Limb (tissue), 2 donors: ENCODE results near the gene BASP1.
"Not testable (repeated sequence)": the region's sequence is repeated elsewhere in the genome, so short reads cannot be mapped to it uniquely, and the experiment has no call there.

Source experiments
- DNase-seq, 2 donors: peaks; one replicate each; pipeline ENCODE4 v3.0.0-alpha.2; 2016; ENCODE audit errors: extremely low spot score in 2 of 2

The BASP1 gene

DNA sequence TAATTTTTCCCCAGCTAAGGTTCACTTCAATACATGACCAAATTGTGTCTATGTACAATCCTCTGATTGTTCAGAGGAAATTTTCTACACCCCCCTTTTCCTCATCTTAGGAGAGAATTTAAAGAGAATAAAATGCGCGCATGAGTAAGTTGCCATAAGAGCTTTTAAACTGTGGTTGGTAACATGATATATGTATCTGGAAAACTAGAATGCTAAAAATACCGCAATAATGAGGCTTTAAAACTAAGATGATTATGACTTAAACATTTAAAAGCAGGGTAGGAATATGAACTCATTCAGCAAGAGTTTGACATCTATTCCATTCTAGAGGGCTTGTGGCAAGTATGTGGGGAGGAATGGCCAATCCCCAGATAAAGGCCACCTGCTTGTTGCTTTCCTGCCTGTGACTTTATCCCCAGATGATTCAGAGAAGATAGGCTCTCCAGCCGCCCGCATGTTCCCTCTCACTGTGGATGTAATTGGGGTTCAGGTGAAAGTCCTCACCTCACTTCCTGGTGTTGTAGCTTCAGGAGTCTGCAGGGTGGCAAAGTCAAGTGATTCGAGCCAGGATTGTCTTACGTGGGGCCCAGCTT, 26.5 kb upstream of the BASP1 start:
- DNase-seq: no peak

DNA sequence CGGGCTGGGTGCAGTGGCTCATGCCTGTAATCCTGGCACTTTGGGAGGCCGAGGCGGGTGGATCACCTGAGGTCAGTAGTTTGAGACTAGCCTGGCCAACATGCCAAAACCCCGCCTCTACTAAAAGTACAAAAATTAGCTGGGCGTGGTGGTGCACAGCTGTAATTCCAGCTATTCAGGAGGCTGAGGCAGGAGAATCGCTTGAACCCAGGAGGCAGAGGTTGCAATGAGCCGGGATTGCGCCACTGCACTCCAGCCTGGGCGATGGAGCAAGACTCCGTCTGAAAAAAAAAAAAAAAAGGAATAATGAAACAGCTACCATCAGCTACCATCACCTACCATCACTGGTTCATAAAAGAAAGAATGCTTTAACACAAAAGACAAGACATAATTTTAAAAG, 25.9 kb upstream of the BASP1 start:
- not testable (repeated sequence) for DNase-seq

DNA sequence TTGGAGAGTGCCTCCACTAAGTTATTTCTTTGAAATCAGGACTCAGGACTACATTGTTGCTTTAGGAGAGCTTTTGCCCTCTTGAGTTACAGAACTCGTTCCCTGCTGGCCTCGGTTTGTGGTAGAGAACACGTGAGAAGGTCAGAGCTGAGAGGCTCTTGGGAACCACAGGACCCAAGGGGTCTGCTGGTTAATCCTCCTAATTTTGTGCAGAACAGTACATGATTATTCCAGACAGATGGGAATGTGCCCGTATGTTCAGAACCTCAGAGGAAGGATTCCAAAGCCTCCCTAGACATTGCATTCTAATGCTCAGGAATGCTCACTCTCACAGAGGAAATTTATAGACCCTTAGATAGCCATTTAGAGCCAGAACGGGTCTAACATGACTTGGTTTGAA, 25.2 kb upstream of the BASP1 start:
- DNase-seq: no peak

DNA sequence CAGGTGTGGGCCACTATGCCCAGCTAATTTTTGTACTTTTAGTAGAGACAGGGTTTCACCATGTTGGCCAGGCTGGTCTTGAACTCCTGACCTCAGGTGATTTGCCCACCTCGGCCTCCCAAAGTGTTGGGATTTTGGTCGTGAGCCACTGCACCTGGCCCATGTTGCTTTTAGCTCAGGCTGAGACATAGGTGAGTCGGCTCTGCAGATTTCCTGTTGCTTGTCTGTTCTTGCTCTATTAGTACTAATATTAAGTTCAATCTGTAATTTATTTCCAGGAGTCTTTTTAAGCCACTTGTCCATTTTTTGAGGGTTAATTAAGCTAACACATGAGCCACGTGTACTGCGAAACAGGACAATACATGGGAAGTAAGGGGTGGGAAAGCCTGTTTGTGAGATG, 21.4 kb upstream of the BASP1 start:
- DNase-seq: no peak

DNA sequence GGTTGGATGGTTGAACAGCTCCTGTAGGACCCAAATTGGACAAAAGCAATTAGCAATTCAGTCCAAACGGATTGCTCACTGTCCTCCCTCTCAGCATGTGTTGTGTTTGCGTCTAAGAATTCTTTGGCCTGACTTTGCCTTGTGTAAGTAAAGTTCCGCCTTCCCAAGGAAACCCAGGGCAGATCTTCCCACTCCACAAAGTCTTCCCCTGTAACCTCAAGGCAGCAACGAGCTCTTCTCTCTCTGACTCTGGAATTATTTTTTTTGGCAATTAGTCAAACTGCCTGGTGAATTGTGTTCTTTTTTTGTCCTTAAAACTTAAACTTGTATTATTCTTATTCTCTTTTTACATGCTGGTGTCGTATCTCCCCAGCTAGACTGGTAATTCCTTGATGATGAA, 20.7 kb upstream of the BASP1 start:
- DNase-seq: no peak

DNA sequence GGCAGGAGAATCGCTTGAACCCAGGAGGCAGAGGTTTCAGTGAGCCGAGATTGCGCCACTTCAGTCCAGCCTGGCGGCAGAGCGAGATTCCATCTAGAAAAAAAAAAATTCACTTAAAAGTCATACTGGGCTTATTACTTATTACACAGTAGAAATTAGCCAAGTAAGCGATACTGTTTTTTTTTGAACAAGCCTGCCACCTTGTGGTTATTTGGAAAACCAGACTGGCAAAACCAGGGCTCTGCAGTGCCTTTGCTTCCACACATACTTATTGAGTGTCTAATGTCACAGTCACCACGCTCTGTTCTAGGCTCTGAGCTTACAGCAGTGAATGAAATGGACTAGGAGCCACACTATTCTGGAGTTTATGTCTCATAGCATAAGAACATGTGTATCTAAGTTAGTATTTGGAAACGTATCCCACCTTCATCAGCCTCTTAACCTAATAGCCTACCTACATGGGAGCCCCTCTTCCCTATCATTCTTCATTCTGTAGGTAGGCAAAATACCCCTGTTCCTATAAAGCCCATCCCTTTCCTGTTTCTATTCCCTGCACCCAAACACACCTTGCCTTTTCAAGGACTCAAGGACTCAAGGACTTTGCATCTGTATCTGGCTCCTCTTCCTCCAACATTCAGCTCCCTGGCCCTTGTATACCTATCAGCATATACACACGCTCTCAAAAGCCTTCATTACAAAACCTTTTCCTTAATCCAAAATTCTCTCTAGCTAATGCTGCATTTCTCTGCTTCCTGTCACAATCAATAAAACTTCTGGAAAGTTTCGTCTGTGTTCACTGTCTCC, 13.9 kb upstream of the BASP1 start:
- peak in 1 of 2 donors; percentile 76 for DNase-seq

DNA sequence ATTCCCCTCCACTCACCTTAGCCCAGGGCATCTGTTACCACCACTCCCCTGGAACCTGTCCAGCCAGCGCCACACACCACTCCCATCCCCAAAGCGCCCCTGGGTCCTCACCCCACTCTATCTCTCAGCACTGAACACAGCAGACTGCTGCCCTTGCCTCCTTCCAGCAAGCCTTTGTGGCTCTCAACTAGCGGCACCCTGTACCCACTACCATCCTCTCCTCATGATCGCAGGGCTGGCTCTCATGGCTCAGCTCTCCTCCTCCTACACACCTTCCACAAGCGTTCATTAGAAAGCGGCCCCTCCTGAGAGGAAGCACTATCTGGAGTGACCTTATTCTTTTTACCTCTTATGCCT, 13.3 kb upstream of the BASP1 start:
- no peak for DNase-seq

DNA sequence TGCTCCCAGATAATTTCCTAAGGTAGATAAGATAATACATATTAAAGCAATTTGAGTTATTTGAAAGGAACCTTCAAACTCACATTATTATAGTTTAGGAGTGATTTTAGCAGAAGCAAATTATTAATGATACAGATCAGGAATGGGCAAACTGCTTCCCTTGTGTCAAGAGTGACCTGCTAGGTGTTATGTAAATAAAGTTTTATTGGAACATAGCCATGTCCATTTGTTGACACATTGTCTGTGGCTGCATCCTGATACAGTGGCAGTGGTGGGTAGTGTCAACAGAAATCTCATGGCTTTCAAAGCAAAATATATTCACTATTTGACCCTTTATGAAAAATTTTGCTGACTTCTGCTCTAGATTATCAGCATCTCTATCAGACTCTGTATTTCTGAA, 11.4 kb upstream of the BASP1 start:
- DNase-seq: no peak

DNA sequence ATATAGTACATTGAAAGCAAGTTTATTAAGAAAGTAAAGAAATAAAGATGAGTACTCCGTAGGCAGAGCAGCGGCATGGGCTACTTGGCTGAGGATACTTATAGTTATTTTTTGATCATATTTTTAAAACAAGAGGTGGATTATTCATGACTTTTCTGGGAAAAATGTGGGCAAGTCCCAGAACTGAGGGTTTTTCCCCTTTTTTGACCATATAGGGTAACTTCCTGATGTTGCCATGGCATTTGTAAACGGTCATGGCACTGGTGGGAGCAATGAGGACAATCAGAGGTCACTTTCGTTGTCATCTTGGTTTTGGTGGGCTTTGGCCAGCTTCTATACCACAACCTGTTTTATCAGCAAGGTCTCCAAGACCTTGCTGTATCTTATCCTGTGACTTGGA, 5.2 kb upstream of the BASP1 start:
- DNase-seq: no peak

DNA sequence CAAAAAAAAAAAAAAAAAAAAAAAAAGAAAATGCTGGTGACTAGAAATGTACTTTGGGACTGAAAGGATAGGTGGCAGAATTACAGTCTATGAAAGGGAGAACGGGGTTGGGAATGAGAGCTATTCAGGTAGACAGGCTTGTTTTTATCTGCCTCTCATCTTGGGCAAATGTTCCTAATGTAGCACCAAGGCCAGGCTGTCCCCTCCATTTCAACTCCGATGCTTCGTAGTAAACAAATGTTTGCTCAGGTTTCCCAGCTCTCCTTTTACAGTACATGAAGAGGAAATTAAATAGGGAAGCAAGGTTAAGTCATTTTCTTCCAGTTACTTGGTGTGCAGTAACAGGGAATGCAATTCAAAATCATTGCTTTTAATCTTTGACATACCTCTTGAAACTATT, 4.4 kb upstream of the BASP1 start:
- DNase-seq: no peak

DNA sequence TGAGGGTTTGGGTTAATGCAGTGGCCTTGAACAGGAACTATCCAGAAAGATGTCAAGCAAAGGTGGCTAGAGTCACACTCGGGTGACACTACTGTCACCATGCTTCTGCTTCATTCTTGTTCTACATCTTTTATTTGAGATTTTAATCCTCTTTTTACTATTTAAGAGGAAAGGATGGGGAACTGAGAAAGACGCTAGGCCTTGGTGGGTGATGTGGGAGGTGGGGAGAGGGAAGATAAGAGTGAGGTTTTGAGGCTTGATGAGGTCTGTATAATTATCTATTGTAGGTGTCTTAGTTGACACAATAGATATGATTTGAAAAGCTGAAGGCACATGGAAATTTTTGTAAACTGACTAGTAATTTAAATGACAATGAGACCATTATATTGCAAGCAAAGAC, 3.5 kb upstream of the BASP1 start:
- no peak for DNase-seq

DNA sequence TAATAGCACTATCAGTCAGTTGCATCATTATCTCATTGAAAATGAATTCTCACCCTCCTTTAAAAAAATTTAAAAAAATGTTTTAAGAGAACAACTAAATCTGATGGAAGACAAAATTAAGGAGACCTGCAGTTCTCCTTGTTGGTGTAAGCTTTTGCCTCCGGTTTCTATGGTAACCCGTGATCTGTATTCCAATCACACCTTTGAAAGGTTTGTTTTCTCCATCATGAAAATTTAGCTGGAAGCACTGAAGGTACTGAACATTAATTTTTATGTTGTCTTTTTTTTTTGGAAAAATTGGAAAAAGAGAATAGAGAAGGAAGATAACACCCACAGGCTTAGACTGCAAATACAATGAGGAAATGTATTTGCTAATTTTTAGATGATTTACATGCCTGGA, 2.5 kb upstream of the BASP1 start:
- DNase-seq: no peak

DNA sequence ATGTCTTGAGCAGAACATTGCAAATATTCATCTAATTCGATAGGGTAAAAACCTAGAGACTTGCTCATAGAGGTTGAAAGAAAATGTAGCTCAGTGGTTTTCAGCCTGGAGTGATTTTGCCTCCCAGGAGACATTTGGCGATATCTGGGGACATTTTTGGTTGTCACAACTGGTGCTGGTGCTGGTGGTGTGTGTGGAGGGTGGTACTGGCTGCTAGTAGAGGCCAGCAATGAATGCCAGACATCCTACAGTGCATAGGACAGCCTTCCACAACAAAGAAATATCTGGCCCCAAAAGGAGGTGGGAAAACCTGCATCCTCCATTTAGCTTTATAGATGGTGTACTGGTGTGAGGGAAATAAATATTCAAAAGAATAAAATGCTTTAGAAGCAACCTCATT, 2.1 kb upstream of the BASP1 start:
- no peak for DNase-seq

DNA sequence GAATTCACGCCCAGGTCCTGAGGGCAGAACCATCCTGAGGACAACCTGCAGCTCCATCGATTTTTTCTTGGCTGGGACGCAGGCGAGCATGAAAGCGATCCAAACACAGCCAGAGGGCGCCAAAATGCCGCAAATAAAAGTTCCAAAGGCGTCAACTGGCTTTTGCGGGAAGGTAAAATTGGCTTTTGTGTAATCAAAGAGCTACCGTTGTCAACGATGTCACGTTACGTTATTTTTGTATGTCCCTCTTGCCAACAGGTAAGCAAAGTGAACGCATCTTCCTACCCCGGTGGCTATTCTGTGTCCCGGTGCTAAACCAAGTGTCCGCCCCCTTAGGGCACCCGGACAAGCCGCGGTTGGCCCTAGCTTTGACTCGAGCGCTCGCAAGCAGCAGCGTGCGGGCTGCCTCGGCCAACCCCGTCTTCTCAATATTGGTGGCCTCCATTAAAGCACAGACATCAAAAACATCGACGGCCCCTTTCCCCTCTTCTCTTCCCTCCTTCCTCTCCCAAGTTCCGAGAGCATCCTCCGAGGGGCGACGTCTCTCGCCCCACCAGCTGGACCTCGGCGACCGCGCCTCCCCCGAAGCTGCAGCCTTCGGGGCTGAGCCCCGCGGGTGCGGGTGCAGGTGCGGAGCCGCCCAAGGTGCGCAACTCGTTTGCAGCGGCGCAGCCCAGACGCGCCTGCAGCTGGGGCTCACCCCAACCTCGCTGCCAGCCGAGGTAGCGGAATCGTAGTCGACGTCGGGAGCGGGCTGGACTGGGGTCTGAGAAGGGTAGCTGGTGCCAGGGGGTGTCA, 1.1 kb upstream of the BASP1 start:
- peak; percentile 90 for DNase-seq

DNA sequence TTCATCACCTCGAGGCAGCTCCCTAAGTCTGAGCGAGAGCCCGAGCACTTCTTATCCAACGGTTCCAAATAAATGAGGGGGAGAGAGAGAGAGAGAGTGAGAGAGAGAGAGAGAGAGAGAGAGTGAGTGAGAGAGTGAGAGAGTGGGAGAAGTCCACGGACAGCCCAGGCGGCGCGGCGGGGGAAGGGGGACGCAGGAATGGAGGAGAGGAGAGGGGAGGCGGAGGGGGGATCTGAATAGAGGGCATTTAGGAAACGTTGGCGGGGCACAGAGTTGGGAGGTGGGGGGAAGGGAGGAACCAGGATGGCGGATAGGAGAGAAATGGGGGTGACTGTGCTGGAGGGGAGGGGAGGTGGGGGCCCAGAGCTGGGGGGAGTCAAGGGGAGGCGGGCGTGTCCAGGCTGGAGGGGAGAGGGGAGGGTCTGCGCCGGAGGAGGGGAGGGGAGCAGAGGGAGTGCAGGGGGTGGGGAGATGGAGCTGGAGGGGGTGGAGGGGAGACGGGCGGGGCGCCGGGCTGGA, 398 bp upstream of the BASP1 start:
- DNase-seq: peak in 1 of 2 donors; percentile 91

DNA sequence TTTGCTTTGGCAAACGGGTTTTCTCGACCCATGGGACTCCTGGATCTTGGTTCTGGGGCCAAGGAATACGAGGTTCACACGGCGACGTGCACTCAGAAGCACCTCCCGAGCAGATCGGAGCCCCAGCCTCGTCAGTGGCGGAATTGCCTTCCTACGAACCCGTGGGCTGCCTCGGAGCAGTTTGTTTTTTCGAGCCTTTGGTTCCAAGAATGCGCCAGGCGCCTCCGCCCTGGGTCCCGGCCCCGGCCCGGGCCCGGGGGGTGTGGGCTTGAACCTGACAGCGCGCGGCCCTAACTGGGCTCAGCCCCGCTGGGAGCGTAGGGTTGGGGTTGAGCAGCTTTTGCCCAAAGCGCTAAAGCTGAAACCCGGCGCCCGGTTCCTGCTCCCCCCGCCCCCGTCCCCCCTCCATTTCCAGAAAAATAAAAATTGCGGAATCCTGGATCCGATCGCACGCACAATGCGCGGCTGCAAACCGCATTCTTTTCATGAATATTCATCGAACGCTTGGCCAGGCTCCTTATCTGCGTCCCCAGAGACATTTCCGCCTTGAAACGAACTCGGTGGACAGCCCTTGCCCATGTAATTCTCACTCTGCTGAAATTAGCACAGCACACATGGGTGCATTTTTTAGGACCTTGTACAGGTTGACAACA, 1.0 kb downstream of the BASP1 start:
- DNase-seq: peak in 1 of 2 donors; percentile 74

DNA sequence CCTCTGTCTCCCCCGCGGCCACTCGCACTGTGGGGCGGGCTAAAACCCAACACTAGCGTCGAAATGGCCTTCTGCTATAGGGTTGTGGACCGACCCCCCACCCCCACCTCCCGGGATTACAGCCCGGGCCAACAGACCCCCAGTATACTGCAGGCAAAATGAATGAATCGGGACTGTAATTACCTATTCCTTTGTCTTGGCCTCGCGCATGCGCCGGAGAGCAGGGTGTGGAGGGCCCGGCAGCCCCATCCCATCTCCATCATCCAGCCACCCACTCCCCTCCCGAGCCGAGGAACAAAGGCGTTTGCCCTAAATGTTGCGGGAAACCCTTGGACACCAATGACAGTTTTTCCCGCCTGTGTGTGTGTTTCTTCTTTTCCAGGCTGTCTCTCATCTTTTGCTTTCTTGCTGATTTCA, 1.6 kb downstream of the BASP1 start:
- peak; percentile 57 to 87 for DNase-seq

DNA sequence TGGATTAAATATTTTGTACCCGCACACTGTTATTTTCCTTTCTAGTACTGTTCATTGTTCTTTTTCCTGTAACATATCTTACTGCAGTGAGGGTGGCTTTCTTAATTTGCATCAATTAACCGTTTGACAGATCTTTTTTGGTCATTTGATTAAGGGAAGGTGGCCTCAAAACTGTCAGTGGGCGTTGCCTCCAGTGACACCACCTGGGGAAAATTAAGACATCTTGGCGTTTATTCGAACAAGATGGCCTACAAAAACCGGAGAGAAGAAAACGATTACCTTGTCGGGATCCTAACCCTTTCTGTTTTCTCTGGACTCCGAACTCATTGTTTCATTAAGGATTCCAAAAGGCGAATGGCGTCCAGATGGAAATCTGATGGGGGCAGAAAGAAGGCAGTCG, 2.0 kb downstream of the BASP1 start:
- no peak for DNase-seq

DNA sequence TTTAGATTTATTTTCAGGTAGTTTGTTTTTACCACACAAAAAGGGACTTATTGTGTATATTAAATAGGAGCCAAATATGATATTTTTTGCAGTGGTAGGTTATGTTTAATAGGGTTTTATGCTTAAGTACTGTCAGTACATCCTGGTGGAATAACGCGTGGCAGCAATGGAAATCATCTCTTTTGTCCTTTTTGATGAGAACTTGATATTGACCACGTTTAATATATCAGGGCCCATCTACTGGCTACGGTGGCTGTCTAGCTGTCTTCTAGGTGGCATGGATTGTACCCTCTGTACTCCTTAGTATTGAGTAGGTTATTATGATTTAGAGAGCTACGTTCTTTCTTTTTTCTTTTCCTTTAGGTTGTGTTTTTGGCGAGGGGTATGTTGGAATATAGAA, 2.6 kb downstream of the BASP1 start:
- DNase-seq: no peak

DNA sequence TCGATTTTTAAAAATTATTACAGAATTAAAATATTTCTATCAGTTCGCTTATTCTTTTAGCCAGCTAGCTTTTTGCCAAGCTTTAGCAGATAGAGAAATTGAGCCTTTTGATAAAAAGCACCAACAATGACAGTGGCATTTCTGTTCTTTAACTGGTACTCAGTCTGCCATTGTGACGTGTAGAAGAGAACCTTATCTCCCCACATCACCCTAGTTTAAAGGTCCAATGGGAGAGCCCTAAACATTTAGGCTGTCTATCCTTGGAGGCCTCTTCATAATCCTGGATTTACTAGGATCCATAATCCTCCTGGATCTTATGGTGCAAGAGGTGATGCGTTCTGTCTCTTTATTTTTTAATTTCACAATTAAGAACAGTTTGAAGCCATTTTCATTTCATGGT, 3.0 kb downstream of the BASP1 start:
- no peak for DNase-seq

DNA sequence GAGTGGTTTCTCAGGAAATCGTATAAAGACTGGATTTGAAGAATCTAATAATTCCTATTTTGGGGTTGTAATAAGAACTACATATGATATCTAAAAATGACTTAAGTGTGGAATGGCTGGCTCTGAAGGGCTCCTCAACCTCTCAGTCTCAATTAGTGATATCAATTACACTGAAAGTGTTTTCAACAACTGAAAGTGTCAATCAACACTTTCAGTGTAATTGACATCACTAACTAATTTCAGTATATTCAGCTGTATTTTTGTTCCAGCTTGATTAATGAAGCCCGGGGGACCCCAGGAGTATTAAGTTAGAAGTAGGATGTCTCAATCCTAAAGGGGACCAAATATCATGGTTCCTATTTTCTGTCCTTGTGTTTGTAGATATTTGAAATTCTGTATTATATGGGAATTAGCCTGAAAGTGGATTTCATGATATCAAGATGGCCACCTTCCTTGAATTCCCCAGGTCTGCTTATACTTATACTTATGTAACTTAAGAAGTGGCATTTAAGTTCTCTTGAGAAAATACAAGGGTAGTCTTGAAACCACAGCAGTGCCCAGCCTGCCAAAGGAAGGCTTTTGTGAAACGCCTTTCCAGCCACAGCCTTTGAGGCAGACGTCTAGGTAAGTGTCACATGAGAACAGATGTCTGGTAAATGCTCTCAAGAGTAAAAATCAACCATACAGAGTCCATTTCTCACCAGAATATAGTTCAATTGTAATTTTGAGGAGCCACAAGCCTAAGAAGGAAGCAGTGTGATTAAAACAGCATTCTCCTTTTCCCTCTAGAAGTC, 4.6 kb downstream of the BASP1 start:
- DNase-seq: no peak
